SK-N-MC (cell line): ENCODE results near the gene MGAT5B.
"Not testable (repeated sequence)": the region's sequence is repeated elsewhere in the genome, so short reads cannot be mapped to it uniquely, and the experiment has no call there.

Experiments
- DNase-seq: peaks from one replicate; pipeline ENCODE4 v3.0.0-alpha.2; 2011; ENCODE audit warnings: low read depth, low spot score
- H3K27ac ChIP-seq: fragments of 200-600 bp; sonication (generic); 2 replicates; pipeline ENCODE4 v1.5.1; 2016; ENCODE audit warnings: mixed run types
- H3K36me3 ChIP-seq: fragments of 200-600 bp; sonication (generic); 2 replicates; pipeline ENCODE4 v1.6.1; 2017; ENCODE audit warnings: antibody characterized with exemption, low read length, mixed read lengths; ENCODE audit not compliant: insufficient read depth
- H3K4me3 ChIP-seq: fragments of 200-600 bp; sonication (generic); 2 replicates; pipeline ENCODE4 v1.5.1; 2016
- H3K9ac ChIP-seq: fragments of 200-600 bp; sonication (generic); 2 replicates; pipeline ENCODE4 v1.8.0; 2017; ENCODE audit warnings: mixed run types, mixed read lengths; ENCODE audit not compliant: insufficient read length
- H3K9me3 ChIP-seq: fragments of 200-600 bp; sonication (generic); 2 replicates; pipeline ENCODE4 v1.6.1; 2017; ENCODE audit warnings: low read depth, mild to moderate bottlenecking, antibody characterized with exemption, low read length, moderate library complexity, mixed read lengths
- EZH2 ChIP-seq: fragments of 200-600 bp; sonication (generic); IDR thresholded peaks from one replicate; pipeline ENCODE4 v1.6.1; 2017; ENCODE audit warnings: antibody characterized with exemption
- FOXP2 ChIP-seq: optimal IDR thresholded peaks from 2 replicates; pipeline ENCODE3; 2011; ENCODE audit warnings: mild to moderate bottlenecking, moderate library complexity; ENCODE audit not compliant: insufficient read depth; ENCODE audit errors: extremely low read length, control extremely low read depth
- POLR2AphosphoS5 ChIP-seq: IDR thresholded peaks from 2 replicates; pipeline ENCODE4 v1.6.1; 2012; ENCODE audit warnings: mild to moderate bottlenecking, low read depth, low read length, borderline replicate concordance

The MGAT5B gene

DNA sequence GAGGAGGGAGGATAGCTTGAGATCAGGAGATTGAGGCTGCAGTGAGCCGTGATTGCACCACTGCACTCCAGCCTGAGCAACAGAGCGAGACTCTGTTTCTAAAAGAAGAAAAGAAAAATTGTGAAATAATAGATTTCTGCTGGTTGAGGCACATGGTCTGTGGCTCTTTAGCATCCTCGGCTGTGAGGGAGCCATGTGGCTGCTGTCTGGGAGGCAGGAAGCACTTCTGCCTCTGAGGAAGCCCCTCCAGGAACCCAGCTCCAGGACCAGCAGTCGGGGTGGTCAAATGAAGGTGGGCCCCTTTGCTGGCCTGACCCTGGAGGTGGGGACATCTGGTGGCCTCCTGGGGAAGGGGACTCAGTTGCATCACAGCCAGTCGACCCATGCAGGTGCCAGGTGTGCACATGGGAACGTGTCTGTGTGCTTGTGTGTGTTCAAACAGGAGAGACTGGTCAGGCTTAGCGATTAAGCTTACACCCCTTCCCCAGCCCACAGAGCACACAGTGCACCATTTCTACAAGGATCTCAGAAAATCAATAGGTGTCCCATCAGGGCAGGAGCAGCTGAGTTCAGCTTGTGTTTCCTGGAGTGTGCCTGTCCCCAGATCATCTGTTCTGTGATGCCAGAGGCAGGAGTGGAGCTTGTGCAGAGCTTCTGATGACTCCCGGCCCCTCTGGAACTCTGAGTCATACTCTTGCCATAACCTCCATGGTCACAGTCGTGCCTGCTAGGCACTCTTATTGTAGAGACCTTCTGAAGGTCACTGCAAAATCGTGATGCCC is 24.3 kb upstream of the MGAT5B start:
- H3K9me3 ChIP-seq, result no peaks in the 10 kb centered on the region
- no peaks in the 10 kb centered on the region for H3K36me3 ChIP-seq
- TF ChIP-seq FOXP2 (no peak), EZH2 (no peak), POLR2AphosphoS5 (no peak)
- DNase-seq, result no peak
- H3K27ac ChIP-seq, result no peak overlapping the region
- H3K9ac ChIP-seq, result no peak overlapping the region
- no peak overlapping the region for H3K4me3 ChIP-seq

GRCh38 chr17:76844485-76844829 is 23.7 kb upstream of the MGAT5B start:
- TF ChIP-seq EZH2 (no peak), POLR2AphosphoS5 (no peak), FOXP2 (no peak)
- no peaks in the 10 kb centered on the region for H3K36me3 ChIP-seq
- H3K4me3 ChIP-seq, result no peak overlapping the region
- no peak overlapping the region for H3K27ac ChIP-seq
- no peaks in the 10 kb centered on the region for H3K9me3 ChIP-seq
- DNase-seq, result no peak
- H3K9ac ChIP-seq, result no peak overlapping the region

GRCh38 chr17:76844846-76845245 is 23.4 kb upstream of the MGAT5B start:
- DNase-seq, result no peak
- Histone ChIP-seq H3K9me3 (no peaks in the 10 kb centered on the region), H3K27ac (no peak overlapping the region), H3K36me3 (no peaks in the 10 kb centered on the region), H3K4me3 (no peak overlapping the region), H3K9ac (no peak overlapping the region)
- TF ChIP-seq POLR2AphosphoS5, result no peak
- no peak for TF ChIP-seq FOXP2
- TF ChIP-seq EZH2, result no peak

DNA sequence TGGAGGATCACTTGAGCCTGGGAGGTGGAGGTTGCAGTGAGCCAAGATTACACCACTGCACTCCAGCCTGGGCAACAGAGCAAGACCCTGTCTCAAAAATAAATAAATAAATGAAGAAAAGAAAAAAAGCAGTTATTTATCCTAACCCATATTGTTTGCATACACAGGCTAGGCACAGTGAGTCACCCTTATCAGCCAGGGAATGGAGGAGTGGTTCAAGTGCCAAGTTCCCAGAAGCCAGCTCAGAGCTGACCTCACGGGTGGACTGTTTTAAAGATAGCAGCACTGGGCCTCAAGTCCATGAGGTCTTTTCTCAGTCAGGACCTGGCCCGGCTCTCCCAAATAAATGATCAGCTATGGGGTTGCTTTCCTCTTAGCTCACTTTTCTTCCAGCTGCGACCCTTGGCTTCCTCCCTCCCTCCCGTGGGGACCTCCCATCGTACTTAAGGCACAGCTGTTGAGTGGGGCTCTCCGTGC is 22.6 kb upstream of the MGAT5B start:
- no peaks in the 10 kb centered on the region for H3K36me3 ChIP-seq
- TF ChIP-seq FOXP2, result no peak
- TF ChIP-seq POLR2AphosphoS5, result no peak
- TF ChIP-seq EZH2, result no peak
- no peak overlapping the region for H3K4me3 ChIP-seq
- no peak overlapping the region for H3K9ac ChIP-seq
- no peak for DNase-seq
- H3K27ac ChIP-seq, result no peak overlapping the region
- H3K9me3 ChIP-seq, result no peaks in the 10 kb centered on the region

- Histone ChIP-seq H3K9me3 (no peaks in the 10 kb centered on the region), H3K27ac (no peak overlapping the region), H3K36me3 (no peaks in the 10 kb centered on the region), H3K4me3 (no peak overlapping the region), H3K9ac (no peak overlapping the region)
- TF ChIP-seq FOXP2, result no peak
- TF ChIP-seq POLR2AphosphoS5, result no peak
- no peak for TF ChIP-seq EZH2
- DNase-seq, result no peak
Measured at GRCh38 chr17:76847031-76847430, 21.2 kb upstream of the MGAT5B start.

- no peak overlapping the region for H3K9ac ChIP-seq
- no peak for TF ChIP-seq POLR2AphosphoS5
- TF ChIP-seq EZH2, result no peak
- no peak for TF ChIP-seq FOXP2
- no peak overlapping the region for H3K27ac ChIP-seq
- no peaks in the 10 kb centered on the region for H3K36me3 ChIP-seq
- no peaks in the 10 kb centered on the region for H3K9me3 ChIP-seq
- DNase-seq, result no peak
- no peak overlapping the region for H3K4me3 ChIP-seq
Measured at GRCh38 chr17:76848670-76849069, 19.5 kb upstream of the MGAT5B start.

GRCh38 chr17:76849160-76849559 is 19.0 kb upstream of the MGAT5B start:
- H3K36me3 ChIP-seq, DNase-seq, H3K4me3 ChIP-seq, H3K9ac ChIP-seq, H3K9me3 ChIP-seq, H3K27ac ChIP-seq: not testable (repeated sequence)

DNA sequence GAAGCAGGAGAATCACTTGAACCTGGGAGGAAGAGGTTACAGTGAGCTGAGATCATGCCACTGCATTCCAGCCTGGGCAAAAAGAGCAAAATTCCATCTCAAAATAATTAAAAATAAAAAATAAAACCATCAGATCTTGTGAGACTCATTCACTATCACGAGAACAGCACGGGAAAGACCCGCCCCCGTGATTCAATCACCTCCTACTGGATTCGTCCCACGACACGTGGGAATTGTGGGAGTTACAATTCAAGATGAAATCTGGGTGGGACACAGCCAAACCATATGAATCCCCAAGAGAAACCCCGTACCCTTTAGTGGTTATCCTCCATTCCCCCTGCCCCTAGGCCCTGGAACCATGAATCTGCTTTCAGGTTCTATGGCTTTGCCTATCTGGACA is 15.4 kb upstream of the MGAT5B start:
- Histone ChIP-seq H3K36me3 (no peaks in the 10 kb centered on the region), H3K27ac (no peak overlapping the region), H3K9me3 (no peaks in the 10 kb centered on the region), H3K4me3 (no peak overlapping the region), H3K9ac (no peak overlapping the region)
- TF ChIP-seq EZH2 (no peak), POLR2AphosphoS5 (no peak), FOXP2 (no peak)
- DNase-seq, result no peak

DNA sequence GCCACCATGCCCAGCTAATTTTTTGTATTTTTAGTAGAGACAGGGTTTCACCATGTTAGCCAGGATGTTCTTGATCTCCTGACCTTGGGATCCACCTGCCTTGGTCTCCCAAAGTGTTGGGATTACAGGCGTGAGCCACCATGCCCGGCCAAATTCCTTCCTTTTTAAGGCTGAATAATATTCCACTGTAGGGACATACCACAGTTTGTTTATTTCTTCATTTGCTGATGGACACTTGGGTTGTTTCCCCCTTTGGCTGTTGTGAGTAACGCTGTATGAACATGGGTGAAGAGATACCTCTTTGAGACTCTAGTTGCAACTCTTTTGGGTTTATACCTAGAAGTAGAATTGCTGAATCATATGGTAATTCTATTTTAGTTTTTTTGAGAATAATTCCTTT is 13.1 kb upstream of the MGAT5B start:
- no peak overlapping the region for H3K27ac ChIP-seq
- H3K9me3 ChIP-seq, result no peaks in the 10 kb centered on the region
- TF ChIP-seq EZH2 (no peak), POLR2AphosphoS5 (no peak), FOXP2 (no peak)
- H3K36me3 ChIP-seq, result no peaks in the 10 kb centered on the region
- DNase-seq, result no peak
- no peak overlapping the region for H3K4me3 ChIP-seq
- H3K9ac ChIP-seq, result no peak overlapping the region
